GM12878 (cell line): ENCODE measurements around the gene TRAPPC12. TPM values are rescaled to one million over a fixed set of nuclear protein-coding genes. Genes with fewer than 3 reads are reported as not detected.

Source experiments
- ATAC-seq: fragments of 200-7000 bp; cut with Tn5 transposase; 3 replicates; pipeline ENCODE4 v1.9.1; 2020; ENCODE audit warnings: mild to moderate bottlenecking, moderate library complexity
- BruUV-seq: library from RNA; stranded (reverse); fragments of 400-500 nt; replicated peaks from 2 replicates; lab custom pipeline; 2021; lab: Mats Ljungman, UMichigan
- CTCF ChIA-PET: fragments of 300-600 bp; sonication (Branson Sonifier 250); formaldehyde crosslinking; extraction: SDS; loops from one replicate; lab custom pipeline; 2021; ENCODE audit warnings: inconsistent platforms; lab: Yijun Ruan, JAX
- POLR2A ChIA-PET: fragments of 350-600 bp; formaldehyde crosslinking; extraction: SDS; loops from one replicate; lab custom pipeline; 2021; ENCODE audit warnings: inconsistent platforms; lab: Charles Lee
- RAD21 ChIA-PET: fragments of 300-600 bp; sonication (Branson Sonifier 250); formaldehyde crosslinking; loops from one replicate; lab custom pipeline; 2023; ENCODE audit warnings: antibody characterized with exemption; ENCODE audit not compliant: unreplicated experiment; lab: Charles Lee
- SMC1A ChIA-PET: fragments of 300-600 bp; sonication (Branson Sonifier 250); formaldehyde crosslinking; loops from one replicate; lab custom pipeline; 2023; ENCODE audit not compliant: unreplicated experiment, uncharacterized antibody; lab: Charles Lee
- DNase-seq: peaks from one replicate; pipeline ENCODE4 v3.0.0-alpha.2; 2011; ENCODE audit warnings: low read depth, low spot score
- FAIRE-seq: peaks from 3 replicates; lab custom pipeline; 2011; peaks lifted over from hg19 to GRCh38; lab: Jason Lieb, UNC
- H2AFZ ChIP-seq: 2 replicates; pipeline ENCODE4 v1.6.0; 2011; ENCODE audit warnings: low read depth, low read length, control low read depth; ENCODE audit not compliant: control insufficient read depth
- H3K27ac ChIP-seq: 2 replicates; pipeline ENCODE4 v1.5.1; 2011; ENCODE audit warnings: control low read depth; ENCODE audit not compliant: control insufficient read depth, insufficient read depth
- H3K27me3 ChIP-seq, 2 experiments: replicated peaks in 1 of 2; 2 replicates each; pipeline versions ENCODE4 v1.6.0 to v1.6.1; 2011; ENCODE audit warnings: low read length in 1 of 2; ENCODE audit not compliant: control insufficient read depth in 2 of 2, insufficient read depth in 2 of 2
- H3K36me3 ChIP-seq, 2 experiments: 2 replicates each; pipeline ENCODE4 v1.5.1; 2011; ENCODE audit warnings: low read length in 1 of 2; ENCODE audit not compliant: control insufficient read depth in 2 of 2, insufficient read depth in 2 of 2
- H3K4me1 ChIP-seq: 2 replicates; pipeline ENCODE4 v1.6.1; 2011; ENCODE audit warnings: mild to moderate bottlenecking, low read length, moderate library complexity, mixed read lengths; ENCODE audit not compliant: control insufficient read depth, insufficient read depth
- H3K4me2 ChIP-seq: 2 replicates; pipeline ENCODE4 v1.6.0; 2011; ENCODE audit warnings: control low read depth; ENCODE audit not compliant: control insufficient read depth, insufficient read depth
- H3K4me3 ChIP-seq: fragments of 200-600 bp; sonication (generic); 2 replicates; pipeline ENCODE4 v1.5.1; 2016
- H3K79me2 ChIP-seq: 2 replicates; pipeline ENCODE4 v1.6.0; 2011; ENCODE audit warnings: low read length; ENCODE audit not compliant: control insufficient read depth, insufficient read depth
- H3K9ac ChIP-seq: 2 replicates; pipeline ENCODE4 v1.8.0; 2011; ENCODE audit warnings: low read length, control low read depth, mixed read lengths; ENCODE audit not compliant: control insufficient read depth, insufficient read depth
- H3K9me3 ChIP-seq: replicated peaks from 3 replicates; pipeline ENCODE4 v1.5.1; 2011; ENCODE audit warnings: mild to moderate bottlenecking, low read length; ENCODE audit not compliant: control insufficient read depth, insufficient read depth
- H4K20me1 ChIP-seq: 2 replicates; pipeline ENCODE4 v1.6.0; 2011; ENCODE audit not compliant: control insufficient read depth, insufficient read depth
- BACH1 ChIP-seq: fragments of 450-650 bp; IDR thresholded peaks from 2 replicates; pipeline ENCODE4 v1.6.1; 2017; ENCODE audit warnings: mild to moderate bottlenecking, borderline replicate concordance
- BCL11A ChIP-seq: IDR thresholded peaks from 2 replicates; pipeline ENCODE4 v1.6.1; 2011; ENCODE audit warnings: low read depth, low read length
- CBFB ChIP-seq: IDR thresholded peaks from 2 replicates; pipeline ENCODE4 v1.6.1; 2016; ENCODE audit warnings: antibody characterized with exemption, low read depth
- CHD2 ChIP-seq: IDR thresholded peaks from 2 replicates; pipeline ENCODE4 v1.6.1; 2011; ENCODE audit warnings: low read depth, low read length, improper control_type of control experiment, borderline replicate concordance
- CREB1 ChIP-seq: IDR thresholded peaks from 2 replicates; pipeline ENCODE4 v1.6.1; 2012; ENCODE audit warnings: low read depth, mild to moderate bottlenecking, inconsistent platforms
- IKZF2 ChIP-seq, 2 experiments: fragments of 450-650 bp; IDR thresholded peaks; 2 replicates each; pipeline ENCODE4 v1.6.1; 2017; ENCODE audit warnings: mild to moderate bottlenecking in 2 of 2, moderate library complexity in 2 of 2
- KLF5 ChIP-seq: fragments of 450-650 bp; IDR thresholded peaks from 2 replicates; pipeline ENCODE4 v1.6.1; 2014; ENCODE audit warnings: mild to moderate bottlenecking; ENCODE audit not compliant: partially characterized antibody
- RBBP5 ChIP-seq: fragments of 200-600 bp; sonication (generic); conservative IDR thresholded peaks from 2 replicates; pipeline ENCODE4 v1.6.1; 2016
- SMARCA5 ChIP-seq: fragments of 450-650 bp; IDR thresholded peaks from 2 replicates; pipeline ENCODE4 v1.6.1; 2017; ENCODE audit warnings: mild to moderate bottlenecking
- TAF1 ChIP-seq: IDR thresholded peaks from 2 replicates; pipeline ENCODE4 v1.6.1; 2011; ENCODE audit warnings: mild to moderate bottlenecking, low read depth, low read length, borderline replicate concordance
- ZNF384 ChIP-seq: IDR thresholded peaks from 2 replicates; pipeline ENCODE4 v1.6.1; 2012; ENCODE audit warnings: low read depth, mild to moderate bottlenecking, low read length, improper control_type of control experiment, borderline replicate concordance
- ZSCAN29 ChIP-seq: fragments of 450-650 bp; IDR thresholded peaks from 2 replicates; pipeline ENCODE4 v1.6.1; 2017; ENCODE audit warnings: mild to moderate bottlenecking, moderate library complexity
- WGBS: methylation state at CpG from one replicate; pipeline ENCODE4 v1.1.6; 2016; ENCODE audit warnings: low lambda C conversion rate; ENCODE audit not compliant: insufficient replicate concordance, insufficient coverage; ENCODE audit errors: missing lambda C conversion rate; 5-methylcytosine and 5-hydroxymethylcytosine counted together
- in situ Hi-C: fragments of 300-500 bp; cut with MboI; formaldehyde crosslinking; loops from 9 replicates; pipeline ENCODE4 v1.14.3; 2018; ENCODE audit warnings: mixed read lengths
- intact Hi-C: fragments of 100-400 bp; cut with micrococcal nuclease; formaldehyde crosslinking; loops from one replicate; pipeline ENCODE4 v1.14.2; 2022; ENCODE audit not compliant: unreplicated experiment
- polyA plus RNA-seq, 11 experiments: library from polyadenylated mRNA; depleted of rRNA in 4 of 11; unstranded in 6 of 11; stranded (reverse) in 5 of 11; fragments of >200 nt; fragmentation: Nextera tagmentation in 4 of 11; fragmentation: Illumina TruSeq in 1 of 11; extraction: Ambion mirVana in 4 of 11; extraction: Trizol in 1 of 11; gene quantifications; 1 replicate in 1 of 11; 2 replicates in 10 of 11; pipeline versions ENCODE4 v1.2.1 to v1.2.3, GENCODE V29; 2011 to 2016; ENCODE audit warnings: inconsistent platforms in 2 of 11, missing spikeins in 2 of 11, low read depth in 1 of 11
- total RNA-seq, 4 experiments: library from RNA; depleted of rRNA in 3 of 4; stranded (reverse); fragments of >200 nt in 3 of 4; fragmentation: Illumina TruSeq in 1 of 4; extraction: Trizol in 1 of 4; gene quantifications; 2 replicates each; pipeline versions ENCODE4 v1.2.1 to v1.2.3, GENCODE V29; 2013 to 2021
- TF ChIP-seq, protein P1 (sequence below): IDR thresholded peaks from 2 replicates; pipeline ENCODE4 v1.6.1; 2012; ENCODE audit warnings: mild to moderate bottlenecking, low read depth, low read length
- TF ChIP-seq, protein P2 (sequence below): fragments of 450-650 bp; IDR thresholded peaks from 2 replicates; pipeline ENCODE4 v1.6.1; 2017; ENCODE audit warnings: low read depth, mild to moderate bottlenecking, moderate library complexity
- TF ChIP-seq, protein P3 (sequence below): fragments of 450-650 bp; IDR thresholded peaks from 2 replicates; pipeline ENCODE4 v1.6.1; 2017; ENCODE audit warnings: mild to moderate bottlenecking, moderate library complexity

Gene TRAPPC12
- total and polyA plus RNA-seq, 10 of the 15 experiments (the other 5 are each of a cell fraction or from before 2014, with no cell fraction given): 8.6 to 77.1 (median 37.4) TPM

DNA sequence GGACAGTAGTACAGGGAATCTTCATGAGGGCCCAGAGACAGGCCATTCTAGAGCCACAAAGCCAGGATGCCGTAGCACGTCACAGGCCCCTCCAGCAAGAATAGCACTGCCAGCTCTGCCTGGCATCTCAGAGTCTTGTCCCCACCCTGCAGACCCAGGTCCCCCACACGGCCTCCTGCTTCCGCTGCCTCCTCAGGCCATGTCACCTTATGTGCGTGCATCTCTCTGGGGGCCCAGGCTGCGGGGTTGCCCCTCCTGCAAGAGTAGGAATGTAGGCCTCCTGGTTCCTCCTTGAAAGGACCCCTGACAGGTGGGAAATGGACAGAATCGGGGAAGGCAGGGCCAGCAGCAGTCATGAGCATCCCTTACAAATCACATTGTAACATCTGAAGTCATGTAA lies 90.0 kb downstream of the TRAPPC12 start:
- FAIRE-seq (no peak), DNase-seq (no peak), ATAC-seq (no peak)
- no peak overlapping the region for H3K4me2 ChIP-seq
- H3K36me3 ChIP-seq: peaks cover 0 to 4% of the 10 kb centered on the region in 2 experiments; a peak in 2 of 4 replicates
- H3K27me3 ChIP-seq: no peaks in the 10 kb centered on the region
- H3K4me3 ChIP-seq: no peak overlapping the region
- in situ Hi-C loops (loop anchor here (25.0 kb wide), 1 partner anchor 1357 kb away; no protein-coding TSS in a partner anchor), intact Hi-C loops (no loop called here)
- H4K20me1 ChIP-seq: no peaks in the 10 kb centered on the region
- SMC1A ChIA-PET: no interaction called here
- POLR2A ChIA-PET: no interaction called here
- no peak overlapping the region for H2AFZ ChIP-seq
- no peaks in the 10 kb centered on the region for H3K4me1 ChIP-seq
- BruUV-seq: no TSS peak
- H3K79me2 ChIP-seq: no peaks in the 10 kb centered on the region
- H3K9ac ChIP-seq: no peak overlapping the region
- WGBS: 89% methylated on average over 7 of the region's 7 CpGs
- H3K9me3 ChIP-seq: no peaks in the 10 kb centered on the region
- CTCF ChIA-PET: no interaction called here
- H3K27ac ChIP-seq: no peak overlapping the region
- RAD21 ChIA-PET: no interaction called here
- no peak for TF ChIP-seq BACH1
- no peak for TF ChIP-seq CHD2
- no peak for TF ChIP-seq SMARCA5
- TF ChIP-seq ZSCAN29: no peak
- TF ChIP-seq BCL11A: no peak
- no peak for TF ChIP-seq CBFB
- TF ChIP-seq, protein P1, sequence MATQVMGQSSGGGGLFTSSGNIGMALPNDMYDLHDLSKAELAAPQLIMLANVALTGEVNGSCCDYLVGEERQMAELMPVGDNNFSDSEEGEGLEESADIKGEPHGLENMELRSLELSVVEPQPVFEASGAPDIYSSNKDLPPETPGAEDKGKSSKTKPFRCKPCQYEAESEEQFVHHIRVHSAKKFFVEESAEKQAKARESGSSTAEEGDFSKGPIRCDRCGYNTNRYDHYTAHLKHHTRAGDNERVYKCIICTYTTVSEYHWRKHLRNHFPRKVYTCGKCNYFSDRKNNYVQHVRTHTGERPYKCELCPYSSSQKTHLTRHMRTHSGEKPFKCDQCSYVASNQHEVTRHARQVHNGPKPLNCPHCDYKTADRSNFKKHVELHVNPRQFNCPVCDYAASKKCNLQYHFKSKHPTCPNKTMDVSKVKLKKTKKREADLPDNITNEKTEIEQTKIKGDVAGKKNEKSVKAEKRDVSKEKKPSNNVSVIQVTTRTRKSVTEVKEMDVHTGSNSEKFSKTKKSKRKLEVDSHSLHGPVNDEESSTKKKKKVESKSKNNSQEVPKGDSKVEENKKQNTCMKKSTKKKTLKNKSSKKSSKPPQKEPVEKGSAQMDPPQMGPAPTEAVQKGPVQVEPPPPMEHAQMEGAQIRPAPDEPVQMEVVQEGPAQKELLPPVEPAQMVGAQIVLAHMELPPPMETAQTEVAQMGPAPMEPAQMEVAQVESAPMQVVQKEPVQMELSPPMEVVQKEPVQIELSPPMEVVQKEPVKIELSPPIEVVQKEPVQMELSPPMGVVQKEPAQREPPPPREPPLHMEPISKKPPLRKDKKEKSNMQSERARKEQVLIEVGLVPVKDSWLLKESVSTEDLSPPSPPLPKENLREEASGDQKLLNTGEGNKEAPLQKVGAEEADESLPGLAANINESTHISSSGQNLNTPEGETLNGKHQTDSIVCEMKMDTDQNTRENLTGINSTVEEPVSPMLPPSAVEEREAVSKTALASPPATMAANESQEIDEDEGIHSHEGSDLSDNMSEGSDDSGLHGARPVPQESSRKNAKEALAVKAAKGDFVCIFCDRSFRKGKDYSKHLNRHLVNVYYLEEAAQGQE: no peak
- TF ChIP-seq IKZF2 (IDR thresholded peaks at IDR 0.05): no peak
- TF ChIP-seq KLF5: no peak
- TF ChIP-seq TAF1: no peak
- no peak for TF ChIP-seq RBBP5
- TF ChIP-seq, protein P2, sequence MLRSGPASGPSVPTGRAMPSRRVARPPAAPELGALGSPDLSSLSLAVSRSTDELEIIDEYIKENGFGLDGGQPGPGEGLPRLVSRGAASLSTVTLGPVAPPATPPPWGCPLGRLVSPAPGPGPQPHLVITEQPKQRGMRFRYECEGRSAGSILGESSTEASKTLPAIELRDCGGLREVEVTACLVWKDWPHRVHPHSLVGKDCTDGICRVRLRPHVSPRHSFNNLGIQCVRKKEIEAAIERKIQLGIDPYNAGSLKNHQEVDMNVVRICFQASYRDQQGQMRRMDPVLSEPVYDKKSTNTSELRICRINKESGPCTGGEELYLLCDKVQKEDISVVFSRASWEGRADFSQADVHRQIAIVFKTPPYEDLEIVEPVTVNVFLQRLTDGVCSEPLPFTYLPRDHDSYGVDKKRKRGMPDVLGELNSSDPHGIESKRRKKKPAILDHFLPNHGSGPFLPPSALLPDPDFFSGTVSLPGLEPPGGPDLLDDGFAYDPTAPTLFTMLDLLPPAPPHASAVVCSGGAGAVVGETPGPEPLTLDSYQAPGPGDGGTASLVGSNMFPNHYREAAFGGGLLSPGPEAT: no peak
- no peak for TF ChIP-seq ZNF384
- TF ChIP-seq, protein P3, sequence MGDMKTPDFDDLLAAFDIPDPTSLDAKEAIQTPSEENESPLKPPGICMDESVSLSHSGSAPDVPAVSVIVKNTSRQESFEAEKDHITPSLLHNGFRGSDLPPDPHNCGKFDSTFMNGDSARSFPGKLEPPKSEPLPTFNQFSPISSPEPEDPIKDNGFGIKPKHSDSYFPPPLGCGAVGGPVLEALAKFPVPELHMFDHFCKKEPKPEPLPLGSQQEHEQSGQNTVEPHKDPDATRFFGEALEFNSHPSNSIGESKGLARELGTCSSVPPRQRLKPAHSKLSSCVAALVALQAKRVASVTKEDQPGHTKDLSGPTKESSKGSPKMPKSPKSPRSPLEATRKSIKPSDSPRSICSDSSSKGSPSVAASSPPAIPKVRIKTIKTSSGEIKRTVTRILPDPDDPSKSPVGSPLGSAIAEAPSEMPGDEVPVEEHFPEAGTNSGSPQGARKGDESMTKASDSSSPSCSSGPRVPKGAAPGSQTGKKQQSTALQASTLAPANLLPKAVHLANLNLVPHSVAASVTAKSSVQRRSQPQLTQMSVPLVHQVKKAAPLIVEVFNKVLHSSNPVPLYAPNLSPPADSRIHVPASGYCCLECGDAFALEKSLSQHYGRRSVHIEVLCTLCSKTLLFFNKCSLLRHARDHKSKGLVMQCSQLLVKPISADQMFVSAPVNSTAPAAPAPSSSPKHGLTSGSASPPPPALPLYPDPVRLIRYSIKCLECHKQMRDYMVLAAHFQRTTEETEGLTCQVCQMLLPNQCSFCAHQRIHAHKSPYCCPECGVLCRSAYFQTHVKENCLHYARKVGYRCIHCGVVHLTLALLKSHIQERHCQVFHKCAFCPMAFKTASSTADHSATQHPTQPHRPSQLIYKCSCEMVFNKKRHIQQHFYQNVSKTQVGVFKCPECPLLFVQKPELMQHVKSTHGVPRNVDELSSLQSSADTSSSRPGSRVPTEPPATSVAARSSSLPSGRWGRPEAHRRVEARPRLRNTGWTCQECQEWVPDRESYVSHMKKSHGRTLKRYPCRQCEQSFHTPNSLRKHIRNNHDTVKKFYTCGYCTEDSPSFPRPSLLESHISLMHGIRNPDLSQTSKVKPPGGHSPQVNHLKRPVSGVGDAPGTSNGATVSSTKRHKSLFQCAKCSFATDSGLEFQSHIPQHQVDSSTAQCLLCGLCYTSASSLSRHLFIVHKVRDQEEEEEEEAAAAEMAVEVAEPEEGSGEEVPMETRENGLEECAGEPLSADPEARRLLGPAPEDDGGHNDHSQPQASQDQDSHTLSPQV: no peak
- no peak for TF ChIP-seq CREB1
